Measurements from ENCODE around the gene INAFM2. TPM values are rescaled to one million over a fixed set of nuclear protein-coding genes. Genes with fewer than 3 reads are reported as not detected.
A peak's percentile ranks its signal among the peaks of the same experiment; 100 is the strongest.

The INAFM2 gene
- total RNA-seq, 1 experiment from 2014 or later = 8.8 TPM

DNA sequence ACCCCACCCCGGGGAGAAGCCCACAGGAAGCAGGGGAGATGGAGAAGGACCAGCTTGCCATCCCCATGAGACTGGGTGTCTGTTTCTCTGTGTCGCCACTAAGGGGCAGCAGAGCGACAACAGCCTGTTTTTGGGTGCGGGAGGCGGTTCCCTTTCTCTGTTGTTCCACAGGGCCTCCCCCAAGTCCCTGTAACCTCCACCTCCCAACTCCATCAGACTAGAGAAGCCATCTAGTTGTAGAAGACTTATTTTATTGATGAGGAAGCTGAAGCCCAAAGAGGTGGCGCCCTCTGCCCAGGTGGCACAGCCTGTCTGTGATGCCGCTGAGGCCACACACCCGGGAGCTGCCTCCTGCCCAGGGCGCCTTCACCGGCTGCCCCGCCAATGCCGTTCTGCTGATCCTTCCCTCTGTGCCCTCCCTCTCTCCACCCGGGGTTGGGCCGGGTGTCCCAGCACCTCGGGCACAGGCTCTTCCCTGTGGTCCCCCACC lies 21.2 kb downstream of the INAFM2 start:
- ChIA-PET RAD21 (ENCODE audit: low non-redundant PET in 1 of 2, low total read pairs in 2 of 2, uncharacterized antibody in 2 of 2, unreplicated experiment in 2 of 2) (interaction anchor here in 1 of 2 experiments (1.5 kb wide), 1 partner anchor 12 kb away, joined by 3 read pairs; no protein-coding TSS in a partner anchor), POLR2A (no interaction called here), CTCF (interaction anchor here (0.6 to 2.9 kb wide), 10 partner anchors 11 to 127 kb away, joined by 3 to 22 read pairs (median 3); partner anchors contain the start of gene DISP2)
- no peak overlapping the region for H3K9ac ChIP-seq (ENCODE audit: low read length)
- no peaks in the 10 kb centered on the region for H4K20me1 ChIP-seq (ENCODE audit: insufficient read depth)
- H3K79me2 ChIP-seq (ENCODE audit: insufficient read depth, low read length) = peaks cover 3% of the 10 kb centered on the region; the same call in 1 of the 2 replicates
- DNase-seq (ENCODE audit: low read depth, low spot score) = no peak
- no peak overlapping the region for H3K4me3 ChIP-seq (replicated peaks in 1 of 2; ENCODE audit: low read depth in 1 of 2, low read length in 2 of 2)
- H3K36me3 ChIP-seq (ENCODE audit: control insufficient read depth in 1 of 2, insufficient read depth in 2 of 2, low read length in 2 of 2) = no peaks in the 10 kb centered on the region
- H3K27me3 ChIP-seq (ENCODE audit: insufficient read depth, low read length) = no peaks in the 10 kb centered on the region
- BruUV-seq (replicated peaks) = no TSS peak
- H3K4me2 ChIP-seq (ENCODE audit: low read length) = no peak overlapping the region
- intact Hi-C loops (cut with micrococcal nuclease) = loop anchor here (10.0 kb wide), 1 partner anchor 160 kb away; no protein-coding TSS in a partner anchor
- H3K9me3 ChIP-seq (ENCODE audit: control insufficient read depth in 1 of 2, insufficient read depth in 1 of 2, low read depth in 1 of 2, low read length in 2 of 2) = no peaks in the 10 kb centered on the region
- H3K9me2 ChIP-seq (ENCODE audit: insufficient read depth) = no peaks in the 10 kb centered on the region
- TF ChIP-seq FOSL1 (IDR thresholded peaks at IDR 0.05; ENCODE audit: low read depth) = no peak
- no peak for TF ChIP-seq ELF1 (IDR thresholded peaks at IDR 0.05; ENCODE audit: borderline replicate concordance, low read depth)
- no peak for TF ChIP-seq EZH2phosphoT487 (IDR thresholded peaks at IDR 0.05; ENCODE audit: borderline replicate concordance)
- TF ChIP-seq MAX (IDR thresholded peaks at IDR 0.05) = no peak
- TF ChIP-seq SRF (IDR thresholded peaks at IDR 0.05; ENCODE audit: low read depth) = no peak
- TF ChIP-seq YY1 (IDR thresholded peaks at IDR 0.05; ENCODE audit: extremely low read depth, insufficient replicate concordance, low read depth, low read length) = no peak
- TF ChIP-seq CTCF (IDR thresholded peaks at IDR 0.05 in 2 of 3, conservative IDR thresholded peaks at IDR 0.05 in 1 of 3; ENCODE audit: borderline replicate concordance in 1 of 3, insufficient read depth in 1 of 3, low read depth in 2 of 3, low read length in 2 of 3) = peak in 2 of 3 experiments; percentile 85 to 86; a peak in 4 of 6 replicates
- TF ChIP-seq ZFX (IDR thresholded peaks at IDR 0.05) = no peak
- ATAC-seq = peak; percentile 55
- H2AFZ ChIP-seq (ENCODE audit: low read depth, low read length, poor library complexity, severe bottlenecking) = no peak overlapping the region
- peaks cover 18 to 72% of the 10 kb centered on the region in 2 experiments for H3K4me1 ChIP-seq (ENCODE audit: control insufficient read depth in 1 of 2, insufficient read depth in 2 of 2, low read length in 2 of 2)
- no peak overlapping the region for H3K27ac ChIP-seq (ENCODE audit: low read depth, low read length)

Measured in HCT116 (cell line).